ENCODE measurements around the gene DHRS1.

Gene DHRS1

DNA sequence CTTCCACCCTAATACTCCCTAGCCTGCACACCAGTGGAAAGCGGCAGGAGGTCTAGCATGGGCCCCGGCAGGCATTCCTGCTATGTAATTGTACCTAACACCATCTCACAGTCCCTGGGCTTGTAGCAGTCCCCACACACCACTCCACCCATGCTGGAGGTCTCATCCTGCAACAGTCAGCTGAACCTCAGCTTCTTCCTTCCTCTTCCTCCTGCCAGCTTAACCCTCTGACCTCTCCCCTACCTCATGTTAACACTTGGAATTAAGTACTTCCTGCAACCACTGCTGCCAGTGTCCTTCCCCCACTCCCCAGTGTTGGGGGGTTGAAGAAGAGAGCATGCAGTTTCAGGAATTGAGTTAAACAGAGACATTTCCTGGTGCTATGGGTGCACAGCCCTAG, 27.7 kb upstream of the DHRS1 start:
- no peak for DNase-seq

DNA sequence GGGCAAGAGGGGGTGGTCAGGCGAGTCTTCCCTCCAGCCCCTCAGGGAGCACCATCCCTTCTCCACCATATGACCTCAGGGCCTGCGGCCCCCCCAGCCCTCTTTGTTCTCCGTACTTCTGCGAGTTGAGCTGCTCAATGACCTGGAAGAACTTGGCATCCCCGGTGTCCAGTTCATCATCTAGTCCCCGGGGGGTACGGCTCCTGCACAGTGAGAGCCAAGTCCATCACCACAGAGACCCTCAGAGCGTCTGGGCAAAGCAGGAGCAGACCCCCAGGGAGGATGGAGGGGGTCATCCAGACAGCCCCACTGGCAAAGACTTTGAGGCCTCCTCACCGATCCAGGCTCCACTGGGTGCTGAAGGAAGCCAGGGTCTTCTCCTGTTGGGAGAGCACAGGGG, 26.4 kb upstream of the DHRS1 start:
- no peak for DNase-seq

DNA sequence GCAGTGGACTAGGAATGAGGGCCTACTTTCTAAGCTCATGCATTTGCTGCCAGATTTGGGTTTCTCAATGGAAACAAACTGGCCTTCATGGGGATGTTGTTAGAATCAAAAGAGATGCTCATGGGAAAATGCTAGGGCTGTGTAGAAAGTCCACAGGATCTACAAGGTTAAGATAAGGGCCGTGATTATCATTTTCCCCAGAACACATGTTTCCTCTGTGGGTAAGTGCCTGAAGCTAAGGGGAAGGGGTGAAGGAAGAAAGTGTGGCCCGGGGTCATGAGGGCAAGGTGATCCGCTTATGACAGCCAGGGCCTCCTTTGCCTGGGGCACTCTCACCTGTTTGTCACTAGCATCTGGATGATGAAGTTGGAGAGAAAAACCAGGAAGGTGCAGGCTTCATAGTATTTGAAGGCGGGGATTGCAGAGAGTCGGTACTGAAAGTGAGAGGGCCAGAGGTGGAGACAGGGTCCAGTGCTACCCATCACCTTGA, 25.5 kb upstream of the DHRS1 start:
- DNase-seq: no peak

DNA sequence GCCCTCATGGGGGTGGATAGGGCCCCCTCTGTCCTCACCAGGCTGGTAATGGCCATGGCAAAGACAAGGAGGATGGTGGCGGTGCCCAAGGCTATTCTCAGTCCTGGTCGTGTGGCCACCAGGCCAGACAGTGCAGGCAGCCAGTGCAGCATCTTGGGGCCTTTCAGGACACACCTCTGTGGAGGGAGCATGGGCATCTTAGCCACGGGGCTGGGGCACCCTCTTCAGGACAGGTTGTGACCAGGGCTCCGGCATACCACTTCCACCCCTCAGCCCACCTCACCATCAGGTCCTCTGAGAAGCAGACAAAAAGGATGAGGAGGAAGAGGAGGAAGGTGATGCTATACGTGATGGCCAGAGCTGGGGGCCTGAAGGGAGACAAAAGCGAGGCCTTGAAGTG, 24.4 kb upstream of the DHRS1 start:
- no peak for DNase-seq

DNA sequence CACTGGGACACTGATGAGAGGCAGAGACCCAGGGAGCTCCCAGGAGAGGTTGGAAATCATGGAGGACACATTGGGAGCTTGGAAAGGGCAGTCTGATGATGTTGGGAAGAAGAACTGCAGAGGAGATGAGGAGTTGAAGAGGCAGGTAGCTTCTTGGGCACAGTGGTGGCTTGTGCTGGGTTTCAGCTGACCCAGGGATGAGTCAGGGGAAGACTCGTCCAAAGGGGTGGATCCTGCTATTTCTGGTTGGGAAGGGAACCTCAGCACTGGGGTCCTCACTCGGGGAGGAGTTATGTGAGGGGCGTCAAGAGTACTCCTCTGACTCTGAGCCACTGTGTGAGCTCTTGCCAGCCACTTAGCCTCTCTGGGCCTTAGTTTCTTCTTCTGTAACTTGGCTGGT, 23.8 kb upstream of the DHRS1 start:
- no peak for DNase-seq

DNA sequence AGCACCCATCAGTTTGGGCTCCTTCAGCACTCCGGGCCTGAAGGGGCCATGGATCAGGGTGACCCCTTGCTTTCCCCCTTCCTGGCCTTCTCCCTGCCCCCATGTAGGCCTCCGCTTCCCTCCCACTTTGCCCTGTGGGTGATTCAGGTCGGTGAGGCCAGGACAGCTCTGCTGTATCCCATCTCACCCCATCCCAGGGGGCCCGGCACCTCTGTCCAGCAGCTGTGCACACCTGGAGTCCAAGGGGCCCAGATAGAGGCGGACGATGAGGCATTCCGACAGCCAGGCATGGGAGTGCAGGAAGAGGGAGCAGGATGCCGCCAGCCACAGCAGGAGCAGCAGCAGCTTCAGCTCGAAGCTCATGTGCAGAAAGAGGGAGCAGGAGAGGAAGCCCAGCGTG, 23.1 kb upstream of the DHRS1 start:
- DNase-seq: no peak

DNA sequence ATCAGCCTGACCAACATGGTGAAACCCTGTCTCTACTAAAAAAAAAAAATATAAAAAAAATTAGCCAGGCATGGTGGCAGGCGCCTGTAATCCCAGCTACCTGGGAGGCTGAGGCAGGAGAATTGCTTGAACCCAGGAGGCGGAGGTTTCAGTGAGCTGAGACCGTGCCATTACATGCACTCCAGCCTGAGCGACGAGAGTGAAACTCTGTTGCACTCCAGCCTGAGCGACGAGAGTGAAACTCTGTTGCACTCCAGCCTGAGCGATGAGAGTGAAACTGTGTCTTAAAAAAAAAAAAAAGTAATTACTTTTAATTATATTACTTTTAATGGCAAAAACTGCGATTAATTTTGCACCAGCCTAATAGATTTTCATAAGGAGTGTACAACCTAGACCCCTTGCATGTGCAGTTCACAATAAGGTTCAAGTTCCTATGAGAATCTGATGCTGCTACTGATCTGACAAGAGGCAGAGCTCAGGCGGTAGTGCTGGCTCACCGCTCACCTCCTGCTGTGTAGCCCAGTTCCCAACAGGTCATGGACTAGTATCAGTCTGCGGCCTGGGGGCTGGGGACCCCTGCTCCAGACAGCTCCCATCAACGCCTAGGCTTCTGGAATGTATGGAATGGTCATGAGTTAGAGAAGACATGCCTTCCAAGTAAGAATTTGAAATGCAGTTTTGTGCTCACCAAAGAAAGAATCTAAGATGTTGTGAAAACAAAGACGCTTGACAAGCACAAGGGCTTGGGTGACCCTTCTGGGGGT, 21.8 kb upstream of the DHRS1 start:
- no peak for DNase-seq

DNA sequence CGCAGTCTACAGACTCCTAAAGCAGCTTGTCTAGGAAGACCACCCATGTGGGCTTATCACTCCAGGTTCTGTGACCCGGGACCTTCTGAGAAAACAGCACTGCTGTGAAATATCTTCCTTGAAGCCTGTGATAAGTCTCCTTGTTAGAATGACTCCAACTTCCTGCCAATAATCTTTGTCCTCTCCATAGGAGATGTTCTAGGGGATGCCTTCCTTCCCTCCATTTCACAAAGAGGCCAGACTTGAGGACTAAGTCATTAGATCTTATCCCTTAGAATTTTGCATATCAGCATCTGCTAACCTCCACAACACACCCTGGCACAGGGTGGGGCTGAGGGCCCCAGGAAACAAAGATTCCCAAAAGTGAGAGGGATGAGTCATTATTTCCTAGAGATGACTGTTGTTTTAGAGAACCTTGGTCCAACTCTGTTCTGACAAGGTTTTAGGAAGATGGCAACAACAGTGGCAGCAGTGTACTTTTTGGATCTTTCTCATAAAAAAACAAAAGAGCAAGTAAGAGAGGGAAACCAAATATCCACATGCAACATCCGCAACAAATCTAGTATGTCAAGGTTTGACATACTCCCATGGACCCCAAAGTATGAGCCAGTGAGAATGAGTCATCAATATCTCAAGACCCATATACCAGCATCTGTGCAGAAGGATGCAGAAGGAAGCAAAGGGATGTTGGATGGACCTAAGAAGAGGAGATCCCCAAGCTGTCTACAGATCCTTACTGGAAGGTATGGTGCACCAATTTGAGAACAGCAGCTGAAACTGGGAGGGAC, 17.8 kb upstream of the DHRS1 start:
- DNase-seq: no peak

DNA sequence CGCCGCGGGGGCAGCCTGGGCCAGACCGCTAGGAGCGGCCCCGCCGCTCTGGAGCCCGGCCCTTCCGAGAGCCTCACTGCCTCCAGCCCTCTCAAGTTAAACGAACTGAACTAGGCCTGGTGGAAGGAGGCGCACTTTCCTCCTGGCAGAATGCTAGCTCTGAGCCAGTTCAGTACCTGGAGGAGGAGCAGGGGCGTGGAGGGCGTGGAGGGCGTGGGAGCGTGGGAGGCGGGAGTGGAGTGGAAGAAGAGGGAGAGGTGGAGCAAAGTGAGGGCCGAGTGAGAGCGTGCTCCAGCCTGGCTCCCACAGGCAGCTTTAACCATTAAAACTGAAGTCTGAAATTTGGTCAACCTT, 17.0 kb upstream of the DHRS1 start:
- DNase-seq: no peak

DNA sequence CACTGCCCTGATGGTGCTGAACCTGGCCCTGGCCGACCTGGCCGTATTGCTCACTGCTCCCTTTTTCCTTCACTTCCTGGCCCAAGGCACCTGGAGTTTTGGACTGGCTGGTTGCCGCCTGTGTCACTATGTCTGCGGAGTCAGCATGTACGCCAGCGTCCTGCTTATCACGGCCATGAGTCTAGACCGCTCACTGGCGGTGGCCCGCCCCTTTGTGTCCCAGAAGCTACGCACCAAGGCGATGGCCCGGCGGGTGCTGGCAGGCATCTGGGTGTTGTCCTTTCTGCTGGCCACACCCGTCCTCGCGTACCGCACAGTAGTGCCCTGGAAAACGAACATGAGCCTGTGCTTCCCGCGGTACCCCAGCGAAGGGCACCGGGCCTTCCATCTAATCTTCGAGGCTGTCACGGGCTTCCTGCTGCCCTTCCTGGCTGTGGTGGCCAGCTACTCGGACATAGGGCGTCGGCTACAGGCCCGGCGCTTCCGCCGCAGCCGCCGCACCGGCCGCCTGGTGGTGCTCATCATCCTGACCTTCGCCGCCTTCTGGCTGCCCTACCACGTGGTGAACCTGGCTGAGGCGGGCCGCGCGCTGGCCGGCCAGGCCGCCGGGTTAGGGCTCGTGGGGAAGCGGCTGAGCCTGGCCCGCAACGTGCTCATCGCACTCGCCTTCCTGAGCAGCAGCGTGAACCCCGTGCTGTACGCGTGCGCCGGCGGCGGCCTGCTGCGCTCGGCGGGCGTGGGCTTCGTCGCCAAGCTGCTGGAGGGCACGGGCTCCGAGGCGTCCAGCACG, 16.4 kb upstream of the DHRS1 start:
- no peak for DNase-seq

DNA sequence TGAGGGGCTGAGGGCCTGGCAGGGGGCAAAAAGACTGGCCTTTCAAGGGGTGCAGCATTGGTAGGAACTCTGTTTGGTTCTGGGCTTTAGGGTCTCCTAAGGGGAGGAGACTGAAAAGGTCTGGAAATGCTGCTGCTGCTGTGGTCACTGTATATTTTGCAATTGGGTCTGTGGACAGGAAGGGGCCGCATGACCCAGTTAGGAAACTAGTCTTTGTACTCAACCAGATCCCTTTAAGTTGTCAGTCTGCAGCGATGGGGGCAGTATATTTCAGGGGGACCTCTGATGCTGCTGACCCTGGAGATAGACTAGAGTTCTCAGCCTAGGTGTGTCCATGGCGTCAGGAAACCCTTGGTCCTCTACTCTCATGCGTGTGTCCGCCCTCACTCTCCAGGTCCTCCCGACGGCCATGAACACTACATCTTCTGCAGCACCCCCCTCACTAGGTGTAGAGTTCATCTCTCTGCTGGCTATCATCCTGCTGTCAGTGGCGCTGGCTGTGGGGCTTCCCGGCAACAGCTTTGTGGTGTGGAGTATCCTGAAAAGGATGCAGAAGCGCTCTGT, 15.7 kb upstream of the DHRS1 start:
- no peak for DNase-seq

DNA sequence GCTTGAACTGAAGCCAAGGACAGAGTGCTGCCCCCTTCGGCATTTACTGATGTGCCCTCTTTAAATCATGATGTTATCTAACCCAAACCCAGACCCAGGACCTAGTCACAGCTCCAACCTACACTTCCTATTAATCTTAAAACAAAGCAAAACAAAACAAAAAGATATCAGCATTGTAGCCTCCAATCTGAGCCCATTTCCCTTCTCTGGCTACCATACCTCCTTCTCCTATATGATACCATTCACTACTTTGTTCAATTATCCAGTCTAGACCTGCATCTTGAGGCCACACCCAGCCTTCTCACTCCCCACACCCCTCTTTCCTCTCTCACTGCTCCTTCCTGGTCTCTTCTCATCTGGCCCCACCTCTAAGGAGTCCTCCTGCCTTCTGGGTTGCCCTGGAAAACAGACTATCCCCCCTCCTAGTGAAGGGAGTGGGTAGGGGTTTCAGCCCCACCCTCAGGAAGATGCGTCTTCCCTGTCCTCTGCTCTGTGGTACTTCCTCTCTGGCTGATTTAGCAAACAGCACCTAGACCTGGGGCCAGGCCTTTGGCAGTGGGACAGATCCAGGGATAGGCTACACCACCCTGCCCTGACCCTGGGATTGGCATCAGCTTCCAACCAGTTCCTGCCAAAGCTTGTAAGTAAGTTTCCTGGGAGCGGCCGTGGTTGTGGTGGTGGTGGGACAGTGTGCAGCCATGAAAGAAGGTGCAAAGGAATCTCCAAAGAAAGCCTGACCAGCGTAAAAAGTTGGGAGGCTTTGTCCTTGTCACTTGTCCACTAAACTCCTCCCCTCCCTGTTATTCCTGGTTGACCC, 15.0 kb upstream of the DHRS1 start:
- DNase-seq: no peak

DNA sequence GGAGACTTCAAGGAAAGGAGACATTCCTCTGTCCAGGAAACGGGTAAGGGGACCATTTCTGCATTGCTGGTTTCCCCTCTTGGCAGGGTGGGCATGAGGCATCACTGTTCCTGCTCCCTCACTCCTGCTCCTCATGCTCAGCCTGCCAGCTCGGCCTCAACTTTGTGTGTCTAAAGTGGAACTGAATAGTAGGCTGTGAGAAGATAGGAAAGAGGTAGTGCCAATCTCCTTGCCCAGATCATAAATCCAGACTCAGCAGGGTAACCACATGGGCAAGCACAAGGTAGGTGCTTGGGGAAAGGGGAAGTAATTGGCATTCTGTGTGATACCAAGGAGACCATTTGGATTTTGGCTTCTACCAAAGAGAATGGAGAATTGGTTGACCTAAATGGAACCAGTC, 14.3 kb upstream of the DHRS1 start:
- peak; percentile 26 for DNase-seq

DNA sequence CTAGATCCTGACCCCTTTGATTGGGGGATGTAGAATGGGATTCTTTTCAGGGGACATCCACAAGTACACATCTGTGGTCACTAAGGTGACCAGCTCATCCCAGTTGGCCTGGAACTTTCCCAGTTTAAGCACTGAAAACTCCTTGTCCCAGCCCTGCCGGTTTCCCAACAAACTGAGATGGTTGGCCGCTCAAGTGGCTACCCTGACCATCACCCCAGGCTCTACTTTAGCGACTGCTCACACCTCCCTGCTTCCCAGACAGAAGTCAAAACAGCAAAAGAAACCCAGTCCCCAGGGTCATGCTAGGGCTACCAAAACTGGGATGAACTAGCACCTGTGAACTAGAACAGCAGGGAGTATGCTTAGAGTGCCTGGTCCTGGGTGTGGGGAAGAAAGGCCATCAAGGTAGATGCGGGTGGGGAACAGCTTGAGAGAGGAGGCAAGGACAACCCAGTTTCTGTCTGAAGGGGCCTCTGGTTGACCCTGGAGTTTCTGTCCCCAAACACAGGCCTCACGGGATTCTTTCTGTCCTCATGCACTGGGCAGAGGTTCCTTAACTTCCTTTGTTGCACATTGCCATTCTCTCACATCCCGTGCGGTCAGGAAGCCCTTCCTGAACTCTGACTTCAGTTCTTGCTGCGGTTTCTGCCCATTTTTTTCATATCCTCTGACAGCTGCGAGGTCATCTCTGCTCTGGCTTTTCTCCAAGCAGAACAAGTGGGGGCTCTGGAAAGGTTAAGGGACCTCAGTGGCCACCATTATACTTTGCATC, 13.3 kb upstream of the DHRS1 start:
- peak; percentile 61 for DNase-seq

DNA sequence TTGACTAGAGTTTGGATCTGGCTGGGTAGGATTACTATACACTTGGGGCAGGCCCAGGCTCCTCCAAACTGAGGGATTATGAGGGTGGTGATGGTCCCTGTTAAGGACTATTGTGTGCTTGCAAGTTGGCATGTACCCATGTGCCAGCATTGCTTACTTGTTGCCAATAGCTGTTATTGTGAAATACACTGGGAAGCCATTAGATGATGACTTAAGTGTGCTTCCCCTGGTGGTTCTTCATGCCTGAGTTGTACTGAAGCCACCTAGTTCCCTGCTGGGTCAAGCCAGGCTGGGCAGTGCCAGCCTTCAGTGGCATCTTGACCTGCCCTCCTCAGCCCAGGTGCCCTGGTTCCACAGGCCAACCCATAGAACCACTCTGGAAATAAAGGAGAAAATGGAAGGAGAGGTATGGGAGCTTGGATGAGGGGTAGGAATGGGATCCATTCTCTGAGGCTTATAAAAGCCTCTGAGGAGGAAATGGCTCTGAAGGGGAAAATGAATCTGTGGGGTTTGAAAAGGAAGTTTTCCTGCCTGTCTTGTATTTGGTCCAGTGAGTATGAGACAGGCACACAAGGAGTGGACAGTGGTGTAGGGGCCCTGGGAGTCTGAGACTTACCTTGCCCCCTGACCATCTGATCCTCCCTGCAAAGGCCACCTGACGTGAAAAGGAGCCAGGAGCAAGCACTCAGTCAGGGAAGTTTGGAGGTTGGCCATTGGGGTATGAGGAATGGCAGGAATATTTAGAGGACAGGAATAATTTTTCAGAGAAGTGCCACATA, 12.4 kb upstream of the DHRS1 start:
- DNase-seq: no peak

DNA sequence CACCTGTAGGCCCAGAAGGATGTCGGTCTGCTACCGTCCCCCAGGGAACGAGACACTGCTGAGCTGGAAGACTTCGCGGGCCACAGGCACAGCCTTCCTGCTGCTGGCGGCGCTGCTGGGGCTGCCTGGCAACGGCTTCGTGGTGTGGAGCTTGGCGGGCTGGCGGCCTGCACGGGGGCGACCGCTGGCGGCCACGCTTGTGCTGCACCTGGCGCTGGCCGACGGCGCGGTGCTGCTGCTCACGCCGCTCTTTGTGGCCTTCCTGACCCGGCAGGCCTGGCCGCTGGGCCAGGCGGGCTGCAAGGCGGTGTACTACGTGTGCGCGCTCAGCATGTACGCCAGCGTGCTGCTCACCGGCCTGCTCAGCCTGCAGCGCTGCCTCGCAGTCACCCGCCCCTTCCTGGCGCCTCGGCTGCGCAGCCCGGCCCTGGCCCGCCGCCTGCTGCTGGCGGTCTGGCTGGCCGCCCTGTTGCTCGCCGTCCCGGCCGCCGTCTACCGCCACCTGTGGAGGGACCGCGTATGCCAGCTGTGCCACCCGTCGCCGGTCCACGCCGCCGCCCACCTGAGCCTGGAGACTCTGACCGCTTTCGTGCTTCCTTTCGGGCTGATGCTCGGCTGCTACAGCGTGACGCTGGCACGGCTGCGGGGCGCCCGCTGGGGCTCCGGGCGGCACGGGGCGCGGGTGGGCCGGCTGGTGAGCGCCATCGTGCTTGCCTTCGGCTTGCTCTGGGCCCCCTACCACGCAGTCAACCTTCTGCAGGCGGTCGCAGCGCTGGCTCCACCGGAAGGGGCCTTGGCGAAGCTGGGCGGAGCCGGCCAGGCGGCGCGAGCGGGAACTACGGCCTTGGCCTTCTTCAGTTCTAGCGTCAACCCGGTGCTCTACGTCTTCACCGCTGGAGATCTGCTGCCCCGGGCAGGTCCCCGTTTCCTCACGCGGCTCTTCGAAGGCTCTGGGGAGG, 11.3 kb upstream of the DHRS1 start, which contains the start of gene LTB4R:
TSS of gene LTB4R (plus strand) at position 857 of the 959 bp plus-strand sequence. CDS start 4,150 bp downstream, outside the sequence.
- DNase-seq: peak; percentile 87

DNA sequence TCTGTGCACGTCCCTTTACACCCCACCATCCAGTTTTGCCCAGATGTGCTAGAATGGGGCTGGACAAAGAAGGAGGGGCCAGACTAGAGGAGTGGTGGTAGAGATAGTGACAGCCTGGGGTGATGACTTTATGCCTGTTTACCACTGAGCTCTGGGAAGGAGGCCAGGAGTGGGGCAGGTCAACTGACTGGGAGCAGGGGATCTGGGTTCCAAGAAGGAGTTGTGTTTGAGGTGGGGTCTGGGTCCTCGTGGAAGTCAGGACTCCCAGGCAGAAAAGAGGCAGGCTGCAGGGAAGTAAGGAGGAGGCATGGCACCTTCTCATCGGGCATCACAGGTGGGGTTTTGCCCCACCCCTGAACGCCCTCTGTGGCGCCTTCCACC, 10.7 kb upstream of the DHRS1 start:
- no peak for DNase-seq

DNA sequence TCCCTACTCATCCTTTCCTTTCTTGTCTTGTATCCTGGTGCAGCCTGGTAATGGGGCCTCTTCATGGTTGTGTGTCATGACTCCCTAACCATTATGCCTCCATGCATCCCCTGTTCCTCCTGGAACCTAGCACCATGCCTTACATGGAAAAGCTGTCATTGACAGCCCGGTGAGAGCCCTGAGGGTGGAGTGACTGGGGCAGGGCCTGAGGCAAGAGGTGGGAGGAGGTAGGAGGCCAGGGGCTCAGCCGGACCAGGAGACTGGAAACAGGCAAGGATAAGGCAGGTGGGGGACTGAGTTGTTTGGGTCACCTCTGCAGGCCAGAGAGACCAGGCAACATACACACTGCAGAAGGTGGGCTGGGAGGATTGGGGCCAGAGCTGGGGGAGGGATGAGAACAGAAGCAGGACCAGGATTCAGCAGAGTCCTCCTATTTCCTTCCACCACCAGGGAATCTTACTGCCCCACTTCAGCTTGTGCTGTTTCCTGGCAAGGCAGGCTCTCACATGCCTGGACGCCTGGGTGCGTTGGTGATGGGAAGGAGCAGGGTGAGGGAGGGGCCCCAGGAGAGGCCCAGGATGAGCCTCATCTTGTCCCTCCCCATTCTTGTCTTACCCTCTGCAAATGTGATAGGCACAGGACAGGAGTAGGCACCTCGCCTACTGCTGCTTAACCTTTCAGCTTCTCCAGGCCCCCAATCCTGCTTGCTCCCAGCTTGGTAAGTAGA, 10.1 kb upstream of the DHRS1 start, which contains the start of gene LTB4R2:
TSS of gene LTB4R2 (plus strand) at position 603 of the 727 bp plus-strand sequence. CDS start 525 bp downstream, outside the sequence.
- no peak for DNase-seq

Data from RPMI8226 (cell line).